Psoas muscle (tissue), 8 donors: ENCODE results near the gene RHEX. TPM values are rescaled to one million over a fixed set of nuclear protein-coding genes. Genes with fewer than 3 reads are reported as not detected.

Source experiments
- ATAC-seq, 4 donors: fragments of 200-7000 bp; cut with Tn5 transposase; one replicate each; pipeline ENCODE4 v1.9.1; 2020; ENCODE audit warnings: moderate library complexity in 3 of 4, mild to moderate bottlenecking in 2 of 4
- DNase-seq, 2 donors: peaks; one replicate each; pipeline ENCODE4 v3.0.0-alpha.2; 2020
- H3K27ac ChIP-seq: fragments of 200-600 bp; one replicate; pipeline ENCODE4 v1.8.0; 2022
- H3K27me3 ChIP-seq, 3 donors: fragments of 200-600 bp in 1 of 3; one replicate each; pipeline versions ENCODE4 v1.6.1 to v1.8.0; 2013 to 2022; ENCODE audit warnings: low read length in 2 of 3, mild to moderate bottlenecking in 2 of 3, moderate library complexity in 1 of 3; ENCODE audit not compliant: insufficient read depth in 3 of 3
- H3K36me3 ChIP-seq, 2 donors: fragments of 200-600 bp in 1 of 2; one replicate each; pipeline versions ENCODE4 v1.6.1 to v1.8.0; 2013 to 2022; ENCODE audit warnings: low read depth in 1 of 2, mild to moderate bottlenecking in 1 of 2, moderate library complexity in 1 of 2; ENCODE audit not compliant: insufficient read depth in 1 of 2
- H3K4me1 ChIP-seq: fragments of 200-600 bp; one replicate; pipeline ENCODE4 v1.8.0; 2022
- H3K4me3 ChIP-seq: fragments of 200-600 bp; one replicate; pipeline ENCODE4 v1.8.0; 2022; ENCODE audit warnings: mild to moderate bottlenecking
- H3K9me3 ChIP-seq: fragments of 200-600 bp; one replicate; pipeline ENCODE4 v1.8.0; 2022
- CTCF ChIP-seq: fragments of 200-600 bp; IDR thresholded peaks from one replicate; pipeline ENCODE4 v1.8.0; 2022; ENCODE audit warnings: antibody characterized with exemption
- WGBS, 3 donors: extraction: QIAGEN DNeasy Blood & Tissue Kit; methylation state at CpG; one replicate each; pipeline versions ENCODE4 v1.1.6 to v1.1.7; 2013; 5-methylcytosine and 5-hydroxymethylcytosine counted together
- intact Hi-C, 2 donors: fragments of 100-400 bp; cut with DNase I; formaldehyde crosslinking; loops; one replicate each; pipeline versions ENCODE4 v1.11.0 to v1.14.2; 2022
- polyA plus RNA-seq, 3 donors: library from polyadenylated mRNA; stranded (reverse); fragments of 200-250 nt; gene quantifications; one replicate each; pipeline ENCODE4 v1.2.3, GENCODE V29; 2013
- total RNA-seq, 4 donors: library from RNA; stranded (reverse); fragmentation: NEBNext Ultra II Directional in 2 of 4; extraction: Animal tissue kit (Norgen Biotek cat#: 25700) in 2 of 4; gene quantifications; one replicate each; pipeline versions ENCODE4 v1.2.1 to v1.2.4, GENCODE V29; 2021 to 2023
- donor health status: healthy with polysubstance abuse.
- donor health status: DM: no; HTN: no; CAD: no; lungs with moderate emphysema.
- donor health status: Bipolar disorder and iron deficiency.
- donor health status: healthy.
- donor health status: DM: yes; HTN: yes; CAD: no.
- donor health status: DM: no; HTN: no; CAD: no.
- donor health status: DM: no; HTN: no; CAD: no.
- donor health status: DM: yes; HTN: yes; CAD: no.

The RHEX gene
- total and polyA plus RNA-seq, 7 donors: 0.13 to 0.95 (median 0.40) TPM; not detected in 1

- H3K27ac ChIP-seq: no peak overlapping the region
- H3K36me3 ChIP-seq: no peaks in the 10 kb centered on the region
- TF ChIP-seq CTCF: no peak
- intact Hi-C loops: no loop called here
- H3K9me3 ChIP-seq: no peaks in the 10 kb centered on the region
- ATAC-seq (no peak), DNase-seq (no peak)
- H3K4me1 ChIP-seq: peaks cover 11% of the 10 kb centered on the region
- 78 to 83% (median 80%) methylated on average over 4 of the region's 4 CpGs for WGBS, 3 donors
- H3K27me3 ChIP-seq: no peaks in the 10 kb centered on the region
- no peak overlapping the region for H3K4me3 ChIP-seq
Observed at GRCh38 chr1:206006946-206007345, 46.0 kb upstream of the RHEX start.

- no peaks in the 10 kb centered on the region for H3K27me3 ChIP-seq
- no peaks in the 10 kb centered on the region for H3K4me1 ChIP-seq
- intact Hi-C loops: no loop called here
- ATAC-seq (no peak), DNase-seq (no peak)
- TF ChIP-seq CTCF: no peak
- 58 to 75% (median 70%) methylated on average over 5 of the region's 5 CpGs for WGBS, 3 donors
- no peaks in the 10 kb centered on the region for H3K9me3 ChIP-seq
- no peak overlapping the region for H3K4me3 ChIP-seq
- H3K27ac ChIP-seq: no peak overlapping the region
- H3K36me3 ChIP-seq: no peaks in the 10 kb centered on the region
Observed at GRCh38 chr1:206010060-206010459, 42.9 kb upstream of the RHEX start.

GRCh38 chr1:206011057-206011456, 41.9 kb upstream of the RHEX start:
- DNase-seq: no peak
- Histone ChIP-seq H3K36me3 (no peaks in the 10 kb centered on the region), H3K27me3 (no peaks in the 10 kb centered on the region), H3K4me1 (no peaks in the 10 kb centered on the region), H3K9me3 (no peaks in the 10 kb centered on the region), H3K27ac (no peak overlapping the region), H3K4me3 (no peak overlapping the region)
- no peak for TF ChIP-seq CTCF
- 94 to 96% (median 95%) methylated on average over 8 of the region's 8 CpGs for WGBS, 3 donors
- ATAC-seq: no peak
- intact Hi-C loops: no loop called here

- Histone ChIP-seq H3K27me3 (no peaks in the 10 kb centered on the region), H3K36me3 (no peaks in the 10 kb centered on the region), H3K4me1 (no peaks in the 10 kb centered on the region), H3K27ac (no peak overlapping the region), H3K9me3 (no peaks in the 10 kb centered on the region), H3K4me3 (no peak overlapping the region)
- ATAC-seq (peak; percentile 51 to 68 (median 61)), DNase-seq (peak; percentile 68 to 84)
- intact Hi-C loops: no loop called here
- no peak for TF ChIP-seq CTCF
- WGBS, 3 donors: 43 to 57% (median 48%) methylated on average over 17 of the region's 17 CpGs
Observed at GRCh38 chr1:206012086-206012859, 40.7 kb upstream of the RHEX start.
